HG03342 (cell line): ENCODE measurements around the gene ANKMY1.
A peak's percentile ranks its signal among the peaks of the same experiment; 100 is the strongest.

Source experiments
- ATAC-seq: cut with Tn5 transposase; IDR thresholded peaks from one replicate; pipeline ENCODE4 v1.9.1; 2021; ENCODE audit warnings: mild to moderate bottlenecking, moderate library complexity; ENCODE audit not compliant: unreplicated experiment

Gene ANKMY1

DNA sequence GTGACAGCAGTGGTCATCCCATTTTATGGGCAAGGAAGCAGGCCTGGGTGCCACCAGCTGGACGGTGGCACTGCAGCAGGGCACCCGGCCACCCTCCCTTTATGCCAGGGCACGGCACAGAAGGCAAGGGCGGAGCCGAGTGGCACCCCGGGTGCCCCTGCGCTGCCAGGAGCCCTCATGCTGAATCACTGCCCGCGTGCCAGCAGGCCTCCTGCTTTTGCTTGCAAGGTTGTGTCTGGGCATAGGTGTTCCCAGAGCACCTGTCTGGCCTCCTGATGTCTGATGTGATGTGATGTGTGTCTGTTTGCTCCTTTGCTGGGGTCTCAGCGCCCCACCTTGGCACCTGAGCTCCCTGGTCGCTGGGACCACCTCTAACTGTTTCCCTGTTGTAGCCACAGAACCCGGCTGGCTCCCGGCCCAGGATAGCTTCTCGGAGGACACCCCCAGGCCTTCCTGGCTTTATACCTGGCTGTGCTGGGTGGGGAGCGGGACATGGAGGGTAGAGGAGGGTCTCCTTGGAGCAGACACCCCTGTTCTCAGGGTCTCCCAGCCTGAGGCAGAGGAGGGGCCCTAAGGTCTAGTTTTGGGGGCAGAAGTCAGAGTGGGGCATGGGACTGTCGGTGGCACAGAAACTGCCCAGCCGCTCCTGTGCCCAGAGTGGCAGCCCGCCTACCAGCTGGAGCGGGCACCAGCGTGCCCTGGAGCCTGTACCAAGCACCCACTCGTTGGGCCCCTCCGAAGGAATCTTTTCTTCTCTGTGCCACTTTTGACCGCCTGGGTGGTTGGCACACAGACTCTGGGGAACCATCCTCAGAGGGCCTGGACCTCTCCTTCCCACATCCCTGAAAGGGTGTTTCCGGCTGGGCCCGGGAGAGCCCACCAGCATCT lies 118.7 kb downstream of the ANKMY1 start:
- ATAC-seq = no peak

GRCh38 chr2:240437861-240438809 lies 119.7 kb downstream of the ANKMY1 start:
- ATAC-seq = no peak

GRCh38 chr2:240437551-240437860 lies 120.3 kb downstream of the ANKMY1 start:
- ATAC-seq = no peak

- ATAC-seq = no peak
These were observed 120.9 kb downstream of the ANKMY1 start for GRCh38 chr2:240436683-240437550.

DNA sequence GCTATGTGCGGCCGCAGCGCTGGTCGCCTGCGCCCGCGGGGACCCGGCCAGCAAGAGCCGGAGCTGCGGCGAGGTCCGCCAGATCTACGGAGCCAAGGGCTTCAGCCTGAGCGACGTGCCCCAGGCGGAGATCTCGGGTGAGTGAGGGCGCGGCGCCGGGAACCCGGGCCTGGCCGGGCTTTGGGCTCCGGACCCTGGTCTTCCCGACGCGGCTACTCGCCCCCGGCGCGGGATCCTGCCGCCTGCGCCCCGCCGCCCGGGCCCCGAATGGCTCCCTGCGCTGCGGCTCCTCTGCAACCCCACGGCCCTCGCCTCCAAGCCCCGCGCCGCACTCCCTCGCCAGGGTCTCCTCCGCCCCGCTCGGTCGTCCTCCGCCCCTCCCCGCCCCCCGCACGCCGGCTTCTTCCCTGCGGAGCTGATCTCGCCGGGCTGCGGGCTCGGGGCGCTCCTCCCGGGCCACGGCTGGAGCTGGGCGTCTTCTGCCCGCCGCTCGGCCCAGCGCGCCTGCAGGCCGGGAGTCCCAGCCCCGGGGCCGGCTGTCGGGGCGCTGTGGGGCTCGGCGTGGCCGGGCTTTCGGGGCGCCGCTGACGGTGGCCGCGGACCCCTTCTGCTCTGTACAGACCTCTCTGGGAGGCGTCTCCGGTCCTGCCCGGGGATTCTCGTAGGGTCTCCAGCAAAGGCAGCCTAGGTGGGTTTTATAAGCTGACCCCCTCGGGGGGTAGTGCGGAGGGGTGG lies 121.7 kb downstream of the ANKMY1 start:
- peak; percentile 4 for ATAC-seq

GRCh38 chr2:240435457-240435947 lies 122.3 kb downstream of the ANKMY1 start, which contains the start of gene GPC1:
Gene GPC1, plus strand, starts transcription at chr2:240435663. Its CDS starts 256 bp downstream, at chr2:240435919.
- ATAC-seq = peak; percentile 51

DNA sequence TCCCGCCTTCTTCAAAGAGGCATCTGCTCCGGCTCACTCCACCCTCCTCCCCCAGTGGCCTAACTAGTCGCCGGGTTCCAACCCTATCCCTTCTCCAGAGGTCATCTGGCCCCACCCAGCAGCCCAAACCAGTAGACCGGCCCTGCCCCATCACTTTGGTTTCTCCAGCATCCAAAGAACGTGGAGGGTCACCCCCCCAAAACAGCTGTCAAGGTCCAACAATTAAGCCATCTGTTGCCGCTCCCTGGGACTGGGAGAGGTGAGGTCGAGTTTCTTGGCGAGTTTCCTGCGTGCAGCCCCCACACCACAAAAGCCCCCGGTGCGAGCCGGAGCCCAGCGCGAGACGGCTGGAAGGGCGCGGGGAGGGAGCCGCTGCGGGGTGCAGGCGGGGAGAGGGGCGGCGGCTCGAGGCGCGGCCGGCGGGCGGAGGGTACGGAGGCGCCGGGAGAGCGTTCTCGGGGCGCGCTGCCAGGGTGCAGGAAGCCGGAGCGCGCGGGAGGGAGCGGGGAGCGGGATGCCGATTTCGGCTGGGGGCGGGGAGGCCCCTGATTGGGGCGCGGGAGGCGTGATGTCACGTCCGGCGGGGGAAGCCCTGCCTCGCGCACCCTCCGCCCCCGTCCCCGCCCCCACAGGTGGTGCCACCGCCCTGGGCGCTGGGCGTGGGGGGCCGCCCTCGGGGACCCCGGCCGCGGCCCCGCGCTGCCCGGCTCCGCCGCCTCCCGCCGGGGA lies 122.9 kb downstream of the ANKMY1 start:
- ATAC-seq = peak; percentile 52

GRCh38 chr2:240433973-240434727 lies 123.6 kb downstream of the ANKMY1 start:
- ATAC-seq = no peak

- ATAC-seq = no peak
These were observed 124.7 kb downstream of the ANKMY1 start for GRCh38 chr2:240432820-240433801.

GRCh38 chr2:240432430-240432819 lies 125.4 kb downstream of the ANKMY1 start:
- no peak for ATAC-seq

DNA sequence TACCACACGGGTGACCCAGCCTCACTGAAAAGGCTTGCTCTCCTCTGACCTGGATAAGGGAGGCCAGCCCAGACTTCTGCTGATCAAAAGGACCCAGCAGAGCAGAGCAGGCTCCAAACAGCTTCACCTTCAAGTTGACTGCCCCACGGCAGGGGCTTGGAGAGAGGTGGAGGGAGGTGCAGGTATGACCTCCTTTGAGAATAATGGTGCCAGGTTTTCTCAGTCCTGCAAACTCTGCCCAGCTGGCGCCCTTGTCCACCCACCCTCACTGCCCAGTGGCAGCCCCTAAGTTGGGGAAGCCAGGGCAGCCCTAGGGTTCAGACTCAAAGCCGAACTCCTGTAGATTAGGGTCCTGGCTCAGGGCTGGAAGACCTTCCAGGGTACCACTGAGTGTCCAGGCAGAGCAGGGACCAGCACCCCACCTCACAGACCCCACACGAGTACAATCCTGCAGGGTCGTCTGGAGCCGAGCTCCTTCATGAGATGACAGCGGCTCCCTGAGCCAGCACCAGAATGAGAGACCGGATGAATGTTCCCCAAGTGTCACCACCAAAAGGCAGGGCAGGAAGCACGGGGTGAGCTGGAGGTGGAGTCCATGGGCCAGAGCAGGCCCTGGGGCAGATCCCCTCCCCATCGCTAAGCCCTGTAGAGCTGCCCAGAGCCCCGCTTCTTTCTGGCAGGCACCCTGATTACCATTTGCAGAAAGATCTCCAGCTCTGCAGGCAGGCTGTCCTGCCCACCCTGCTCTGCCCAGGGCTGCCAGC lies 125.9 kb downstream of the ANKMY1 start:
- ATAC-seq = no peak

DNA sequence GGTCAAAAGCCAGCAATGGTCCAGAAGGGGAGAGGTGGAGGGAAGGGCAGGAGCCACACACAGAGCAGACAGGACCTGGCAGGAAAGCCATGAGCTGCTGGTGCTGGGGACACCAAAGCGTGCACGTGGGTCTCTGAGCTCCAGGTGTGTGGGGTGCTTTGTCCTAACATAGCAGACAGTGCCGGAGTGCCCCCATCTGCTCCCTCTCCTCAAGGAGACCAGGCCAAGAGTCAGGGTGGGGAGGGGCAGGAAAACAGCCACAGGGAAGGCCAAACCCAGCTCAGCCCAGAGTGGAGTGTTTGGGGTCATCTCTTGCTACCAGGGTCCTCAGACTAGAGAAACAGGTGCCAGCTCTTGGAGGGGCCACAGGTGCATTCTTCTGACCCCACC lies 126.5 kb downstream of the ANKMY1 start:
- ATAC-seq = no peak

- no peak for ATAC-seq
These were observed 127.2 kb downstream of the ANKMY1 start for GRCh38 chr2:240430595-240430994.

DNA sequence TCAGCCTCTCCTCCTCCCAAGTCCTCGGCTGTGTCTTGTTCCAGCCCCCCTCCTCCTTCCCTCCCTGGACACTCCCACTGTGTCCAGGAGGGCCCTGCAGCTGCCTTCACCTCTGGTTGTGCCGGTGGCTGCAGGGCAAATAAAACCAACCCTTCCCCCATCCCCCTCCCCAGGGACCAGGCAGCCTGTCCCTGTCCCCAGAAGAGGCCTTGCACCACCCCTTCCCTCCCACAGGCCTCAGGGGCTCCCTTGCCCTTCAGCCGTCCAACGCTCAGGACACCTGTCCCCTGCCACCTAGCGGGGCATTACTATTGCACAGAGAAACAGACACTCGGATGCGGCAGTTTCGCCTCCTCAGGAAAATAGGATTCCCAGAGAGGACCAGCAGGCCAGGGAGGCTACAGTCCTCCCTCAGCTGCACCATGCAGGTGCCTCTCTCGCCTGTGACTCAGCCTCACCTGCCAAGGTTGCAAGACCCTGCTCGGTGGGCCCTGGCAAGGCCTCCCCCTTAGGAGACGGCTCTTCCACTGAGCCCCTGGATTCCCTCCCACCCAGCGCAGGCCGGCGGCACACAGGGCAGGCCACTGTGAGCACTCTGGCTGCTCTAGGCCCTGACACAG lies 127.8 kb downstream of the ANKMY1 start:
- ATAC-seq = no peak
